Upper lobe of left lung (tissue), 6 donors: ENCODE measurements around the gene ERGIC1. TPM values are rescaled to one million over a fixed set of nuclear protein-coding genes. Genes with fewer than 3 reads are reported as not detected.

Experiments
- ATAC-seq, 2 donors: fragments of 200-7000 bp; cut with Tn5 transposase; one replicate each; pipeline ENCODE4 v1.9.1; 2022; ENCODE audit warnings: mild to moderate bottlenecking in 2 of 2, moderate library complexity in 2 of 2; ENCODE audit not compliant: low FRiP score in 2 of 2
- DNase-seq, 2 donors: peaks; one replicate each; pipeline ENCODE4 v3.0.0-alpha.2; 2019 to 2020
- H3K27ac ChIP-seq, 4 donors: fragments of 200-600 bp; sonication (generic); one replicate each; pipeline ENCODE4 v1.5.1; 2016 to 2019
- H3K27me3 ChIP-seq, 4 donors: fragments of 200-600 bp; sonication (generic); one replicate each; pipeline ENCODE4 v1.5.1; 2017 to 2019
- H3K36me3 ChIP-seq, 4 donors: fragments of 200-600 bp; sonication (generic); one replicate each; pipeline ENCODE4 v1.5.1; 2016 to 2019
- H3K4me1 ChIP-seq, 4 donors: fragments of 200-600 bp; sonication (generic); one replicate each; pipeline ENCODE4 v1.5.1; 2018 to 2019
- H3K4me3 ChIP-seq, 4 donors: fragments of 200-600 bp; sonication (generic); one replicate each; pipeline ENCODE4 v1.5.1; 2017 to 2019; ENCODE audit warnings: mild to moderate bottlenecking in 2 of 4, moderate library complexity in 1 of 4
- H3K9me3 ChIP-seq, 4 donors: fragments of 200-600 bp; sonication (generic); one replicate each; pipeline ENCODE4 v1.5.1; 2018 to 2019
- CTCF ChIP-seq, 6 experiments: fragments of 450-650 bp in 4 of 6; fragments of 200-600 bp in 2 of 6; sonication (generic) in 2 of 6; IDR thresholded peaks; one replicate each; pipeline ENCODE4 v1.5.1; 2016 to 2019; ENCODE audit warnings: antibody characterized with exemption in 6 of 6
- EP300 ChIP-seq, 4 donors: sonication (generic); formaldehyde crosslinking; IDR thresholded peaks; one replicate each; pipeline ENCODE4 v1.5.1; 2017; ENCODE audit warnings: antibody characterized with exemption in 4 of 4, control low read depth in 2 of 4
- POLR2A ChIP-seq, 4 donors: fragments of 450-650 bp; IDR thresholded peaks; one replicate each; pipeline ENCODE4 v1.5.1; 2016 to 2017; ENCODE audit warnings: antibody characterized with exemption in 4 of 4, mild to moderate bottlenecking in 2 of 4
- POLR2AphosphoS5 ChIP-seq, 2 donors: sonication (generic); formaldehyde crosslinking; IDR thresholded peaks; one replicate each; pipeline ENCODE4 v1.5.1; 2017; ENCODE audit warnings: antibody characterized with exemption in 2 of 2
- WGBS, 2 donors: methylation state at CpG; one replicate each; pipeline ENCODE4 v1.1.5; 2017 to 2018; 5-methylcytosine and 5-hydroxymethylcytosine counted together
- total RNA-seq, 6 donors: library from RNA; depleted of rRNA in 4 of 6; stranded (reverse); fragments of >200 nt in 4 of 6; gene quantifications; one replicate each; pipeline versions ENCODE4 v1.1.0 to v1.2.1, GENCODE V29; 2016 to 2021
- donor health status: DM: no; HTN: no; CAD: no; lungs with moderate emphysema.
- donor health status: DM: no; HTN: yes; CAD: no; lungs with severe emphysema.

The ERGIC1 gene
- total RNA-seq, 6 donors from 2014 or later, result 158 to 225 (median 173) TPM

- Histone ChIP-seq H3K4me1 (peaks cover 71 to 92% (median 75%) of the 10 kb centered on the region in 4 donors), H3K27me3 (no peaks in the 10 kb centered on the region), H3K9me3 (no peaks in the 10 kb centered on the region), H3K27ac (peak overlapping the region; percentile 64 to 86 (median 76)), H3K4me3 (no peak overlapping the region), H3K36me3 (no peaks in the 10 kb centered on the region)
- ATAC-seq (no peak), DNase-seq (no peak)
- TF ChIP-seq EP300 (IDR thresholded peaks at IDR 0.05), result no peak
- no peak for TF ChIP-seq CTCF (IDR thresholded peaks at IDR 0.05)
- no peak for TF ChIP-seq POLR2A (IDR thresholded peaks at IDR 0.05)
- TF ChIP-seq POLR2AphosphoS5 (IDR thresholded peaks at IDR 0.05), result no peak
- WGBS, 2 donors, result 96% methylated on average over 4 of the region's 4 CpGs
Measured at GRCh38 chr5:172856336-172856735, 22.3 kb downstream of the ERGIC1 start.

- no peaks in the 10 kb centered on the region for H3K9me3 ChIP-seq
- ATAC-seq (no peak), DNase-seq (no peak)
- peak overlapping the region; percentile 84 to 96 (median 88) for H3K27ac ChIP-seq
- TF ChIP-seq POLR2A (IDR thresholded peaks at IDR 0.05), result no peak
- TF ChIP-seq CTCF (IDR thresholded peaks at IDR 0.05), result no peak
- TF ChIP-seq EP300 (IDR thresholded peaks at IDR 0.05), result no peak
- no peak for TF ChIP-seq POLR2AphosphoS5 (IDR thresholded peaks at IDR 0.05)
- H3K4me1 ChIP-seq, result peaks cover 81 to 91% (median 83%) of the 10 kb centered on the region in 4 donors
- no peaks in the 10 kb centered on the region for H3K27me3 ChIP-seq
- no peaks in the 10 kb centered on the region for H3K36me3 ChIP-seq
- WGBS, 2 donors, result 98% methylated on average over 7 of the region's 7 CpGs
- H3K4me3 ChIP-seq, result no peak overlapping the region
Measured at GRCh38 chr5:172857982-172858381, 23.9 kb downstream of the ERGIC1 start.

GRCh38 chr5:172858511-172858989, 24.5 kb downstream of the ERGIC1 start:
- Histone ChIP-seq H3K27ac (peak overlapping the region; percentile 84 to 96 (median 88)), H3K36me3 (no peaks in the 10 kb centered on the region), H3K4me1 (peaks cover 76 to 86% (median 77%) of the 10 kb centered on the region in 4 donors), H3K9me3 (no peaks in the 10 kb centered on the region), H3K4me3 (no peak overlapping the region), H3K27me3 (no peaks in the 10 kb centered on the region)
- ATAC-seq (peak in 1 of 2 donors; percentile 2), DNase-seq (no peak)
- WGBS, 2 donors, result 29 to 85% methylated on average over 1 to 12 of the region's 12 CpGs
- TF ChIP-seq CTCF (IDR thresholded peaks at IDR 0.05) (no peak), POLR2A (IDR thresholded peaks at IDR 0.05) (no peak), POLR2AphosphoS5 (IDR thresholded peaks at IDR 0.05) (no peak), EP300 (IDR thresholded peaks at IDR 0.05) (no peak)

GRCh38 chr5:172858990-172859811, 25.1 kb downstream of the ERGIC1 start:
- Histone ChIP-seq H3K27me3 (no peaks in the 10 kb centered on the region), H3K9me3 (no peaks in the 10 kb centered on the region), H3K4me3 (no peak overlapping the region), H3K36me3 (no peaks in the 10 kb centered on the region), H3K4me1 (peaks cover 69 to 82% (median 71%) of the 10 kb centered on the region in 4 donors), H3K27ac (peak overlapping the region; percentile 84 to 96 (median 88))
- peak in 1 of 2 donors; percentile 47 for DNase-seq
- ATAC-seq, result peak; percentile 58 to 81
- WGBS, 2 donors, result 54 to 56% methylated on average over 14 to 15 of the region's 15 CpGs
- TF ChIP-seq POLR2AphosphoS5 (IDR thresholded peaks at IDR 0.05) (peak; percentile 46 to 73), EP300 (IDR thresholded peaks at IDR 0.05) (peak in 2 of 4 donors; percentile 5 to 38), CTCF (IDR thresholded peaks at IDR 0.05) (no peak), POLR2A (IDR thresholded peaks at IDR 0.05) (no peak)
